K562 (cell line): ENCODE measurements around the gene NFKB2. TPM values are rescaled to one million over a fixed set of nuclear protein-coding genes. Genes with fewer than 3 reads are reported as not detected.

Source experiments
- EGR1 ChIP-seq: fragments of 450-650 bp; conservative IDR thresholded peaks from 2 replicates; pipeline ENCODE4 v1.6.1; 2017; ENCODE audit warnings: mild to moderate bottlenecking
- ETS1 ChIP-seq: conservative IDR thresholded peaks from 2 replicates; pipeline ENCODE4 v1.6.1; 2011; ENCODE audit warnings: low read depth, mild to moderate bottlenecking, low read length; ENCODE audit not compliant: control insufficient read depth
- HDGF ChIP-seq: fragments of 450-650 bp; IDR thresholded peaks from 2 replicates; pipeline ENCODE4 v1.6.1; 2016
- SAP30 ChIP-seq: fragments of 200-600 bp; sonication (generic); IDR thresholded peaks from 2 replicates; pipeline ENCODE4 v1.6.1; 2012; ENCODE audit warnings: borderline replicate concordance, low read depth, mild to moderate bottlenecking, moderate library complexity, low read length, control low read depth, inconsistent platforms; ENCODE audit not compliant: insufficient read depth, poor library complexity, severe bottlenecking
- SP1 ChIP-seq: sonication (generic); formaldehyde crosslinking; IDR thresholded peaks from 2 replicates; pipeline ENCODE4 v1.8.1; 2022; ENCODE audit warnings: mild to moderate bottlenecking, missing genetic modification reagents
- SREBF2 ChIP-seq: sonication (generic); formaldehyde crosslinking; IDR thresholded peaks from 2 replicates; pipeline ENCODE4 v1.4.0; 2020; ENCODE audit warnings: mild to moderate bottlenecking, missing genetic modification reagents
- ZBTB33 ChIP-seq: sonication (generic); formaldehyde crosslinking; IDR thresholded peaks from 2 replicates; pipeline ENCODE4 v1.8.1; 2023; ENCODE audit warnings: mild to moderate bottlenecking, missing genetic modification reagents
- polyA plus RNA-seq, 8 experiments: library from polyadenylated mRNA; depleted of rRNA in 4 of 8; stranded (reverse) in 5 of 8; unstranded in 3 of 8; fragments of >200 nt; fragmentation: Nextera tagmentation in 2 of 8; fragmentation: Illumina TruSeq in 1 of 8; extraction: Ambion mirVana in 2 of 8; extraction: Trizol in 1 of 8; gene quantifications; 2 replicates each; pipeline versions ENCODE4 v1.2.1 to v1.2.3, GENCODE V29; 2011 to 2014; ENCODE audit warnings: inconsistent platforms in 1 of 8, missing spikeins in 1 of 8
- total RNA-seq, 7 experiments: library from RNA; depleted of rRNA in 6 of 7; stranded (reverse); fragments of >200 nt in 6 of 7; fragmentation: Illumina TruSeq in 2 of 7; extraction: Trizol in 2 of 7; gene quantifications; 2 replicates each; pipeline versions ENCODE4 v1.2.1 to v1.2.3, GENCODE V29; 2011 to 2021; ENCODE audit warnings: low replicate concordance in 1 of 7
- TF ChIP-seq, protein P1 (sequence below), 2 experiments: fragments of 450-650 bp; IDR thresholded peaks; 2 replicates each; pipeline ENCODE4 v1.6.1; 2016; ENCODE audit warnings: mild to moderate bottlenecking in 2 of 2, borderline replicate concordance in 1 of 2, low read depth in 1 of 2, moderate library complexity in 1 of 2

NFKB2 gene
- total and polyA plus RNA-seq, 9 of the 15 experiments (the other 6 are each of a cell fraction or from before 2014, with no cell fraction given), result 0.07 to 20.3 (median 7.9) TPM

DNA sequence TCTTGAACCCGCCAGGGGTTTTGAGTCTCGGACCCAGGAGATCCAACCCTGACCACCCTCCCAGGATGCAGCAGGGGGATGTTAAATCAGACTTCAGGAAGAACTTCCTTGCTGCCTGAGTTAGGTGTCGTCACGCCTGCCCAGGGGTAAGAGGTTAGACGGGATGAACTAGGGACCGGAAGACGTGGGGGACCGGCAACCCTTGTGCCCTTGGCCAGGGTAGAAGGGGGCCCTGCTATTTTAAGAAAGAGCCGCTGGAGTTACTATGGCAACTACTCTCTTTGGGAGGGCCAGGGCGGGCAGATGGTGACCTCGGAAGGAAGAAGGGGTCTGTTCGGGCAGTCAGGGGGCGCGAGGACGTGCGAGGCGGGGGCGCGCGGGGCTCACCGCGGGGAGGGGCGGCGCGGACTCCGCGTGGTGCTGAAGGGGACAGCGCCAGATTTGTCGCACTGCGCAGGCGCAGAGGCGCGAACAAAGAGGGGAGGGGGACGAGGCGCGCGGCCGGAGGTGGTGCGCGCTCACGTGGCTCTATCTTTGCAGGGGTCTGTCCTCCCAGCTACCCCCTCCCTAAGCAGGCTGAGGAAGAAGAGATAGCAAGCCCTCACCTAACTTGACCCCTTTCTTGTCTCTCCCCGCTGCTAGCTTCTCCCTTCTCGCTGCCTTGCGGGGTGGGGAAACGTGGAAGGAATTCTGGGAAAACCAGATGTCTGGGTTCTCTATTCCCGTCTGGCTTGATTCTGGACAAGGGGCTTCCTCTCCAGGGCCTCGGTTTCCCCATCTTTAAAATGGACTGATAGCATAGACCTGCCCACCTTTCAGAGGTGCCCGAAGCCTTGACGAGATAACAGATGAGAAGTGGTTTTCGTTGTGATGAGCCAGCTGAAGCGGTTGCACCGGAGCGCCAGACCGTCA, 24.0 kb downstream of the NFKB2 start (continued):
- TF ChIP-seq, protein P1, sequence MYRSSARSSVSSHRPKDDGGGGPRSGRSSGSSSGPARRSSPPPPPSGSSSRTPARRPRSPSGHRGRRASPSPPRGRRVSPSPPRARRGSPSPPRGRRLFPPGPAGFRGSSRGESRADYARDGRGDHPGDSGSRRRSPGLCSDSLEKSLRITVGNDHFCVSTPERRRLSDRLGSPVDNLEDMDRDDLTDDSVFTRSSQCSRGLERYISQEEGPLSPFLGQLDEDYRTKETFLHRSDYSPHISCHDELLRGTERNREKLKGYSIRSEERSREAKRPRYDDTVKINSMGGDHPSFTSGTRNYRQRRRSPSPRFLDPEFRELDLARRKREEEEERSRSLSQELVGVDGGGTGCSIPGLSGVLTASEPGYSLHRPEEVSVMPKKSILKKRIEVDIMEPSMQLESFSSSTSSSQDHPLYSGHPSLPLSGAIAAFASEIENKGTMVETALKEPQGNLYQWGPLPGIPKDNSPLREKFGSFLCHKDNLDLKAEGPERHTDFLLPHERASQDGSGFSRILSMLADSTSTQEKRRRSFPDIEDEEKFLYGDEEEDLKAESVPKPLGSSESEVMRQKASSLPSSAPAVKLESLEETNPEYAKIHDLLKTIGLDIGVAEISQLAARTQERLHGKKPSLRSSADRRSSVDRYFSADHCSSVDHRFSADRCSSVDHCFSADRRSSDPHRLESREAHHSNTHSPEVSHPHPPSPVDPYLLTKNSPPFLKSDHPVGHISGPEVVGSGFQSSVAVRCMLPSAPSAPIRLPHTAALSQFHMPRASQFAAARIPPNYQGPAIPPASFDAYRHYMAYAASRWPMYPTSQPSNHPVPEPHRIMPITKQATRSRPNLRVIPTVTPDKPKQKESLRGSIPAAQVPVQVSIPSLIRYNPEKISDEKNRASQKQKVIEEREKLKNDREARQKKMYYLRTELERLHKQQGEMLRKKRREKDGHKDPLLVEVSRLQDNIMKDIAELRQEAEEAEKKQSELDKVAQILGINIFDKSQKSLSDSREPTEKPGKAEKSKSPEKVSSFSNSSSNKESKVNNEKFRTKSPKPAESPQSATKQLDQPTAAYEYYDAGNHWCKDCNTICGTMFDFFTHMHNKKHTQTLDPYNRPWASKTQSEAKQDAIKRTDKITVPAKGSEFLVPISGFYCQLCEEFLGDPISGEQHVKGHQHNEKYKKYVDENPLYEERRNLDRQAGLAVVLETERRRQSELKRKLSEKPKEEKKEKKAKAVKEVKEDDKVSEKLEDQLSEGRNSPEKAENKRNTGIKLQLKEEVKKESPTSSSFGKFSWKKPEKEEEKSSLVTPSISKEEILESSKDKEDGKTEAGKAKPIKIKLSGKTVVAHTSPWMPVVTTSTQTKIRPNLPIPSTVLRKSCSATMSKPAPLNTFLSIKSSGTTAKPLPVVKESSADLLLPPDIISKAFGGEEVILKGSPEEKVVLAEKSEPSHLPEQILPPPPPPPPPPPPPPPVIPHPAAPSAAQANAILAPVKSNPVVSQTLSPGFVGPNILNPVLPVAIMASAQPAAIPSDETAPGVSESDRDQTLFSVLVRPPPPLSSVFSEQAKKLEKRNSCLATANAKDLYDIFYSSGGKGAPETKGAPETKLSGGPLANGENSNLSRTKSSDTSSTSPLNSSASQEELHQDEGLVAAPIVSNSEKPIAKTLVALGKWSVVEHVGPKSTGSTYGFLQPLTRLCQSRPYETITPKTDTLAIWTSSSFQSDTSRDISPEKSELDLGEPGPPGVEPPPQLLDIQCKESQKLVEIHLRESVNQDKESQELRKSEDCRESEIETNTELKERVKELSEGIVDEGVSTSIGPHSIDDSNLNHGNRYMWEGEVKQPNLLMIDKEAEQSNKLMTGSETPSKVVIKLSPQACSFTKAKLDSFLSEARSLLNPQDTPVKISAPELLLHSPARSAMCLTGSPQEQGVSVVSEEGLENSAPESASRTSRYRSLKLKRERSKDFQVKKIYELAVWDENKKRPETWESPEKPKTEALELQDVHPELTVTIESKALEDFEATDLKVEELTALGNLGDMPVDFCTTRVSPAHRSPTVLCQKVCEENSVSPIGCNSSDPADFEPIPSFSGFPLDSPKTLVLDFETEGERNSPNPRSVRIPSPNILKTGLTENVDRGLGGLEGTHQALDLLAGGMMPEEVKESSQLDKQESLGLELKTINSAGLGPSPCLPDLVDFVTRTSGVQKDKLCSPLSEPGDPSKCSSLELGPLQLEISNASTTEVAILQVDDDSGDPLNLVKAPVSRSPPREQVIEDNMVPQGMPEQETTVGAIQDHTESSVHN (IDR thresholded peaks at IDR 0.05; ENCODE audit: borderline replicate concordance in 1 of 2, low read depth in 1 of 2), result no peak
- TF ChIP-seq ZBTB33 (0 out of 2 replicates have a peak, but pooled peaks have one; percentile 23), SREBF2 (no peak), HDGF (no peak), SP1 (CRISPR knock-in tag) (peak; percentile 21; the same call in 1 of the 2 replicates), SAP30 (peak; percentile 23), EGR1 (peak; percentile 33; the same call in 1 of the 2 replicates), ETS1 (peak; percentile 59; the same call in 1 of the 2 replicates)
- TF ChIP-seq, all 486 proteins: peak for 27
